ENCODE measurements around the gene BORCS6.
"Not testable (repeated sequence)": the region's sequence is repeated elsewhere in the genome, so short reads cannot be mapped to it uniquely, and the experiment has no call there.

The BORCS6 gene

DNA sequence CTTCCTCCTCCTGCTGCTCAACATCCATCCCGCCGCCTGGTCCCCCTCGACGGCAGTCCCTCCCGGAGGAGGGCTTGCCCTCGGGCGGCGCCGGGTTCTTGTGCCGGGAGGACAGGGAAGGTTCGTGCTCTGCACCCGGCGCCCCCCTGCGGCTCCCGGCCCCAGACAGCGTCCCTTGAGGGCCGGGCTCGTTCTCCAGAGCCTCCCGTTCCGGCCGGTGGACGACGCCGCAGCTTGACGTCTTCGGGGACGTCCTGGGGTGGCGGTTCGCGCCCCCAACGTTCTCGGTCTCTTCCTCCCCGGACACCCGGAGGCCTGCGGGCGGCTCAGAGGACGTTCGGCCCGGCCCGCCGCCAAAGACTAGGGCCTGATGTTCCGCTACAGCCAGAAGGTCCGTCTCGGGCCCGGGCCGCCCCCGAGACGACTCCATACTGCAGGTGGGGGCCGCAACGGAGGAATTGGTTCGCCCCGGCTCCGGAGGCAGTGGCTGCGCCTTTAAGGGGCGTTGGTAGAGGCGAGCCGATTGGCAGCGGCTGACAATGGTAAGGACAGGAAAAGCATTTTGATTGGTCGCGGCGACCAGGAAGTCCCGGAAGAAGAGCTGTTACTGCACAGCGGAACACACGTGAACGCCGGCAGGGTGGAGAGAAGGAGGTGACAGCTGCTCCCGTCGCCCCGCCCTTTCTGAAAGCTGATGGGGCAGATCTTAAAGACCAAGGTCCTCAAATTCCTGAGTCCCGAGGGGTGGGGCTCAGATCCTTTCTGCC is at the start of gene BORCS6:
Gene BORCS6 (minus strand): TSS at position 470 of the 767 bp plus-strand sequence. CDS start 40 bp downstream, at position 430.
- DNase-seq (ENCODE audit: low read depth) = peak; percentile 90

DNA sequence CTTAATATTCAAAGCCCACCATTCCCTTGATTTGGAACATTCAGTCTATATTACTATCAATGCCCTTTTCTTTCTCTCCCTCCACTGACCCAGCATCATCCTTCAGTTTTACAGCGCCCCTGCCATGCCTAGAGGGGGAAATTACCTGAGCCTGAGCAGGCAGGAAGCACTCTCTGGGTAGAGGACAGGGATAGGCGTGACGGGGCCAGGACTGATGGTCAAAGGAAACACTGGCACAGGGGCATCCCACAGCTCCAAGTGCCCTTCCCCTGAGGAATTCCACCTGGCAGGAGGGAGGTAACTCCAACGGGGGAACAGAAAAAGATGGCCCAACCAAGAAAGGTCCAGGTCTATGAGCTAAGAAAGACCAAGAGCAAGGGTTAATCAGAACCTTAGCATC is 47.9 kb upstream of the BORCS6 start:
- DNase-seq (ENCODE audit: low read depth) = no peak

DNA sequence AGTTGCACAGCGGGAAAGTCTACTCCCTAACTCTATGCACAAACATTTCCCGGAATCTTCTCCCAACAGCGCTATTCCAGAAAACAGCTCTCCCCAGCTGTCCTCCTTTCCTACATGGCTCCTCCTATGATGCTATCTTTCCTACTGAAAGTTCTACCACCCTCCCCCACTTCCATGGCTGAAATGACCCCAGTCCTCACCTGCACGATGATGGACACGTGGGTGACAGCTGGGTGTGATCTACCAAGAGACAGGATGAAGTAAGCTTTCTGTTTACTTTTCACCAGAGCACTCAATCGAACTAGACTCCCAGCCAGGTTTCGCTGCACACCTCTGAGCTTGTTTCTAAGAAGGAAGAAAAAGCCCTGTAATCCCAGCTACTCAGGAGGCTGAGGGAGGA is 47.2 kb upstream of the BORCS6 start:
- DNase-seq (ENCODE audit: low read depth) = no peak

DNA sequence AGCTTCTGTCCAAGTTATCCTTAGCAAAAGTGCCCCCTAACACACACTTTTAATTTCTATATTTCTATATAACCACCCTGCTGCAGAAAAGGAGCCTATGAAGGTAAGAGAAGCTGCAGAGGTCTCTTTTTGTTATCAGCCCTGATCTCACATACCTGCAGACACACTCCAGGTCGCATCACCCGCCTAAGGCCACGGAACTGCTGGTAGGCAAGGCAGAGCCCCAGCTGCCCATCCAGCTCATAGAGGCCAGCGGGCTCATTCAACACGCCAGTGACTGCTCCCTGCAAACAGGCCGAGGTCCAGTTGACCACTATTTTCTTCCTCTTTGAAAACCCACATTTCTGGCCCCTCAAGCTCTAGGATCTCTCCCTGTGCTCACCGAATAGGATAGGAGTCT is 45.7 kb upstream of the BORCS6 start:
- DNase-seq (ENCODE audit: low read depth) = no peak

DNA sequence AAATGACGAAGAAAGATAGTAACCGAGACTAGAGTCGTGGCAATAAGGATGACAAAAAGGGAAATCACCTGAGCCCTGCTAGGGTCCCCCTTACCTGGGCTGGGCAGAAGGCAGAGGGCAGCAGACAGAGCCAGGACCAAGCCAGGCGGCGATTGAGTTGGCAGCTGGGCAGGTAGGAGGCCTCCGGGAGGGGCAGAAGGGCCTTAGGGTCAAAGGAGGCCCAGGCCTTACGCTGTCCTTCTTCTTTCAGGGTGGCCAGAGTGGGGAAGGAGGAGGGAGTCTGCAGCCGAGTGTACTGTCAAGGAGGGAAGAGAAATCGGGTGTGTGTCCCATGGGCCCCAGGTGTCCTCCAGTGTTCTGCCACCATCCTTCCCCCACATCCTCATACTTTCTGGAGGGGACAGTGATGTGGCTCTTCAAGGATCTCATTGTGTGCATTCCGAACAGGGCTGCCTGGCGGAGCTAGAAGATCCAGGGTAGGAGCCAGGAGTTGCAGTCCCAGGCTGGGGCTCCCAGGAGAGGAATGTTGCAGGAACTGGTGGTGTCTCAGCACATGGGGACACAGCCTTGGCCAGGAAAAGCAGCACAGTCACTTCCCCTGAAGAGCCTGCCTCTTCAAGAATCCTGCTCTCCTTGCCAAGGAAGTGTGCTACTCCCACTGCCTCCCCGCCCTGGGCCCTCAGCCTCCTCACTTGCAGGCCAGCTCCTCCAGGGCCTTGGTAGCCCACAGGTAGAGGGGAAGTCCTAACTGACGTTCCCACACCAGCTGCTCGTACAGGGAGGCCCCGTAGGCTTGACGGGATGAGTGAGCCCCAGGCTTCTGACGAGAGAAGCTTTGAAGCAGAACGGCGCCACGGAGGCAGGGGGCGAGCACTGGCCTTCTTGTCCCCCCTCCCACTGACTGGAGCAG is 44.6 kb upstream of the BORCS6 start:
- no peak for DNase-seq (ENCODE audit: low read depth)

DNA sequence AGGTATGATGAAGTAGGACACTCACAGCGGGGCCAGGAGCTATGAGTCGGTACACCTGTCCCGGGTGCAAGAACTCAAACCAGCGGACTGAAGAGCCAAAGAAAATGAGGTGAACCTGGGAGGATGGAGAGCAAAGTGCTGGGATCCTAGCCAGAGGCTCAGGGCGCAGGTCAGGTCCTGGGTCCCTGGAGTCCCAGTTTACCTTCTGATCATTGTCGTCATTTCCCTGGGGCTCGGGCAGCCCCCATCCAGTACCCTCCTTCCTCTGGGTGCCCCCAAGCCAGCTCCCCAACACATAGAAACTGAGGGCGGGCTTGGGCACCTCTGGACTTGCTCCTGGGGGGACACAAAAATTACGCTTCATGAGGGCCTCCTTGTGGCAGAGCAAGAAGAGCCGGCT is 41.7 kb upstream of the BORCS6 start:
- DNase-seq (ENCODE audit: low read depth) = no peak

DNA sequence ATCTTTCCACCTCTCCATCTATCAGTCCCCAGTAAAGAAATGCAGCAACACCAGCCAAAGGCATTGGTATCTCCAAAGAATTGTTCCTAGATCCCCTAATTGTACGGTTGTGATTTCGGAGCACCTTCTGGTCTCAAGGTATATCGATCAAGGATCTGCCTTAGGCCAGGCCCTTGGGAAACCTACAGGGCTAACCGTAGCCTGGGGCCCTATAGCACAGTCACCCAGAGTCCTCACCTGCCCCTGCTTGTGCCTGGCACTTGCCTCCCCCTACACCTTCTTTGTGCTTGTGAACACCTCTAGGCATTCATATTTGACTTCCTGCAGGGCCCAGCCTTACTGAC is 37.2 kb upstream of the BORCS6 start:
- no peak for DNase-seq (ENCODE audit: low read depth)

DNA sequence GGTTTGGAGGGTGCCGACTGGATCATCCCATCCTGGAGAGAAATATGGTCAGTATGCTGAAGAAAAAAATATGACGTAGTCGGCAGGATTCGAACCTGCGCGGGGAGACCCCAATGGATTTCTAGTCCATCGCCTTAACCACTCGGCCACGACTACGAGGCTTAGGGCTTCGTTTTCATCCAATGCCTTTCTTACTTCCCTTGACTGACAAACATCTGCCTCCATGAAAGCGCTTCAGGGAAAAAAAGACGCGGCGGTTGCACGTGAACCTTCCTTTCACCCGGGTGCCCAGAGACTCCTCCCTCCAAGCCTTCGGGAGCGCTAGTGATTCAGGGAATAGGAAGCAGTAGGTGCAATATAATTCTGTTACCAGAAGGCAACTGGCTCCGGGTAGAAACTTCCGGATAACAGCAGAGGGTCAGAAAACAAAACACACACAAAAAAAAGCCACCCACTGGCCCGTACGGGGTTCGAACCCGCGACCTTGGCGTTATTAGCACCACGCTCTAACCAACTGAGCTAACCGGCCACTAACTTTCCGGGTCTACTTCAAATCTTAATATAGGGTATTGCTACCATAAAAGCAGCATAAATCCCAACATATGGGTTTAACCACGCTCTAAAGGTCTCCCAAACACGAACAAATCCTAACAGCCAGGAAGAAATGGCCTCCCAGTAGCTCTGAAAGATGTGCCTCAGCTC is 36.7 kb upstream of the BORCS6 start:
- no peak for DNase-seq (ENCODE audit: low read depth)

DNA sequence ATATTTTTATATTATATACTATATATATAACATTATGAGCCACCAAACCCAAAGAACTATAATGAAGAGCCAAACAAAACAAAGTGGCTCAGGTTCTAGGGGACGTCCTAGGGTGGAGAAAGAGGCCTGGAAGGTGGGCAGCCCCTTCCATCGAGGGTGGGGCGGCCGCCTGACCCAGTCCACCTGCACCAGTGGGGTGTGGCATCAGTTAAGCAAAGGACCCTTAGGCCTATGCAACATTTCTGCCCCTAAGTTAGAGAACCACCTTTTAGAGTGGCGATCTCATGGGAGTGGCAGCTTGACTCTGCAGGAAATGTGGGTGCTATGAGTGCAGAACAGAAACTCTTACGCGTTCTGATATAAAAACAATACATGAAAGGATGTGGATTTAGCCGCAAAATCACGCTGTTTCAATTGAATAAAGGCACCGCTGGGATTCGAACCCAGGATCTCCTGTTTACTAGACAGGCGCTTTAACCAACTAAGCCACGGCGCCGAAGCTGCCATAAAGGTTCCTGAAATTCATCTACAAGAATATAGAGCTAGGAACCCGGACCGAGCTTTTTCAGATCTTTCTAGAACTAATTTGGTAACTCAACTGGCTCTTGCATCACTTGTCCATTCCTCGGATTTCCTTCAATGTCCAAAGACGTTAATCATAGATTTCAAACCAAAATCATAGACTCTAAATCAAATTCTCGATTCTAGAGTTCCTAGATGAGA is 36.0 kb upstream of the BORCS6 start:
- peak; percentile 44 for DNase-seq (ENCODE audit: low read depth)

DNA sequence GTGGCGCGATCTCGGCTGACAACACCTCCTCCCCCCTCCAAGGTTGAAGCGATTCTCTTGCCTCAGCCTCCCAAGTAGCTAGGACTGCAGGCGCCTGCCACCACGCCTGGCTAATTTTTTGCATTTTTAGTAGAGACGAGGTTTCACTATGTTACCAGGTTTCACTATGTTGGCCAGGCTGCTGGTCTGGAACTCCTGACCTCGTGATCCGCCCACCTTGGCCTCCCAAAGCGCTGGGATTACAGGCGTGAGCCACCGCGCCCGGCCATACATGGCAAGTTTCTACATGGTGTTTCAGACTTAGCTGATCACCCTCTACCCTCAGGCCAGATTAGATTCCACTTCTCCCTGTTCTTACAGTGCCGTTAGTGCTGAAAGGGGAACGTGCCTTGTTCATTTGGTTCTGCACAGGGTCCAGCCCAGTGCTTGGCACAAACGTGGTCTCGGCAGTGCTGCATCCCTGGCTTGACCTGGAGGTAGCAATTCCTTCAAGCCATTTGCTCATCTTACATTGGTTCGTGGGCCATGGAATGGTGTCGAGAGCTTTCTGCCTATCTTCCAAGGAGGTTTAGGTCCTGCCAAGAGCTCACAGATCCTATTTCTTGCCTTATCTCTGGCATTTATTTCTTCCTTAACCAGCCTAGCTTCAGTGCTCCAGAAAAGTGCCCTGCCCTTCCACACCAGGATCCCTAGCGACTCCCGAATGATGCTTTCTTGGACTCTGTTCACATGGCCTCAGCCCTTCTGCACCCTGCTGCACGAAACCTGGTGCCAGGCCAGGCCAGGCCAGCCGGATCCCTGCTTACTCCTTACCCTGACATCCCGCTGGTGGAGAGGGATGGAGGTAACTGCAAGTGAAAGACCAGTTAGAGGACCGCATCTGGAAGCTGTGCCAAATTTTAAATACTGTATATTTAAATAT is 35.2 kb upstream of the BORCS6 start:
- no peak for DNase-seq (ENCODE audit: low read depth)

DNA sequence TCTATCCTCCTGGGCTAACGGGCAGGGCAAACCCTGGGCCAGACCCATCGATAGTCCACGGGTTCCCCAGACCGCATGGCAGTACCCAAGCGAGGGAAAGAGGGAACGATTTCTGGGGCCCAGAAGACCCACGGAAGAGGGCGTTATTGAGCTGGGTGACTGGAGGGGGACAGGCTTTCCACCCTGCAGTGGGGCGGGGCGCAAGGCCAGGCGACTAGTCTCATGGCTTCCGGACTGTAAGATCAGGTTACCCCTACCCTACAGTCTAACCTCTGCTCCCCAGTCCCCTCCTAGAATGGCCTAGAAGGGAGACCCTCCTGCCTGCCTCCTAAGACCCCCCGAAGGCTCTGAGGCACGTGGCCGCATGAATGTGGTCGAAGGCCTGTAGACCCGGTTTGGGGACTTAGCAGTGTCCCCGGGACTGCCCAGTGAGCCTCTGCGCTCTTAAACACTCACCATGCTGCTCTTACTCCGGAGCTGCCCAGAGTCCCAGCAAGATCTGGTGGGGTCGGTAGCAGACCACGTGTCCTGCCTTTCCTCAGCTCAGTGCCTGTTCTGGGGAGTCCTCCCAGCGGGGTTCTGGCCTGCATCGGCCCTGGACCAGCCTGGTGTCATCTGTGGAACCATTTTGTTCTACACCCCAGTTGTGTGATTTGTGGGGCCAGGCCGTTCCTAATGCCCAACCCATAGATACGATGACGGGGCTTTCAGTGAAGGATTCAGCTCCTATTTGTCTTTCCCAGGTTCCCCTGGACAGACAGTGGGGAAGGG is 33.6 kb upstream of the BORCS6 start:
- DNase-seq (ENCODE audit: low read depth) = no peak

DNA sequence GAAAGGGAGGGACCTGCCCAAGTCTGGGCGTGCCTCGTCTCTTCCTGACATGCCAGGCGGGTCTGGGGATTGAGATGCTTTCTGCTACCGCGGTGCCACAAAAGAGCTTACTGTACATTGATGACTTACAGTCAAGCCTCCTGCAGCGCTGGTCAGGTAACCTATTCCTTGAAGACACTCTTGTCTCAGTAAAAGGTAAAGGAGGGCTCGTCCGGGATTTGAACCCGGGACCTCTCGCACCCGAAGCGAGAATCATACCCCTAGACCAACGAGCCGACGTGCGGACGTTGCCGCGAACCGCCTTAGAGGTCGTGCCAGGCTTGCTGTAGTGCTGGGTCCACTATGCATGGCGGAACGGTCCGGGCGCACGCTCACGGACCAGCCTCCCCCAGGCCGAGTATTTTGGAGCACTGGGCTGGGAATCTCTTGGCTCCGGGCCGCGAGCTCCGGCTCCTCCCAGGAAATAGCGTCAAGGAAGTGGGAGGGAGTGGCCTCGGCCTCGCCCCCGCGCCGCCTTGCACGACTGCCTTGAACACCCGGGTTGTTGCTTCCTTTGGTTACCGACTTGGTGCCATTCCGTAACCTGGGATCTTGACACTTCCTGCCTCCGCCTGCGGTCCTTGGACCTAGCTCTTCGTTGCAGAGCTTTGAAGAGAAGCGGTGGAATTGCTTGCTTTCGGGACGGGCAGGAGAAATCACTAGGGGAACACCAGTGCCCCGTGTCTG is 32.8 kb upstream of the BORCS6 start:
- peak; percentile 79 for DNase-seq (ENCODE audit: low read depth)

DNA sequence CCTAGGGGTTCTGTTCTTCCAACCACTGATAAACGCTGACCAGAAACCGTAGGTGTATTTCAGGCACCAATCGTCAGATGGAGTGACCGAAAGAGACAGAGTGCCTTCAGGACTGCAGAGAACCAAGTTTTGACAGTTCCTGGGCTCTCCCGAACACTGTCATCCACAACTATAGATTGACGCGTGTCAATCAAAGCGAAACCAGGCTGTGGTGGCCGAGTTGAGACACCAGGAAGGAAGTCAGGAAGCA is 32.3 kb upstream of the BORCS6 start:
- no peak for DNase-seq (ENCODE audit: low read depth)

DNA sequence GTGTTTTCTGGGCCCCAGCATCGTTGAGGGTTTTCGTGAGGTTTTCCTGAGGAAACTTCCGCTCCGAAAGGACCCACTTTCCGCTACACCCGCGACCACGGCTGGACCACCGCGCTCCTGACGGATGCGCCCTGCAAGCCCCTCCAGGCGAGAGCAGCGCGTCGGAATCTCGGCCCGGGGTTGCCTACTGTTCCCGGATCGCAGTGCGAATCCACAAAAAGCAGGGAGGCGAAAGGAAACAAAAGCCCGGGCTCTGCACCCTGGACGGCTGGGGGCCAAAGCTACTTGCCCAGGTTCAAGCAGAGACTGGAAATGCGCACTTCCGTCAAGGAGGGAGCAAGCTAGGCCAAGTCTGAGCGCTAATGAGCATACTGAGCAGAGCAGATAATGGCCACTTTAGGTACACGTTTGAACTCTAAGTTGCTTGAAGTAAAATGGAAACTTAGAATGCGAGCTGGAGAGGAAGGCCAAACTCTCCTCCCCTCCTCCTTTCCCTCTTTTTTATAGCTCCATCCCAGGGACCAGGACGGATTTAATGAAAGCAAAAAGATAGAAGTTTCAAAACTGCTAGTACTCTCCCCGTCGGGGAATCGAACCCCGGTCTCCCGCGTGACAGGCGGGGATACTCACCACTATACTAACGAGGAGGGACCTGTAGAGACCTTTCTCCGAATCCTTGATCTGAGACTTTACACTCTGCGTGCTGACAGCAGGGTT is 31.8 kb upstream of the BORCS6 start:
- peak; percentile 75 for DNase-seq (ENCODE audit: low read depth)

DNA sequence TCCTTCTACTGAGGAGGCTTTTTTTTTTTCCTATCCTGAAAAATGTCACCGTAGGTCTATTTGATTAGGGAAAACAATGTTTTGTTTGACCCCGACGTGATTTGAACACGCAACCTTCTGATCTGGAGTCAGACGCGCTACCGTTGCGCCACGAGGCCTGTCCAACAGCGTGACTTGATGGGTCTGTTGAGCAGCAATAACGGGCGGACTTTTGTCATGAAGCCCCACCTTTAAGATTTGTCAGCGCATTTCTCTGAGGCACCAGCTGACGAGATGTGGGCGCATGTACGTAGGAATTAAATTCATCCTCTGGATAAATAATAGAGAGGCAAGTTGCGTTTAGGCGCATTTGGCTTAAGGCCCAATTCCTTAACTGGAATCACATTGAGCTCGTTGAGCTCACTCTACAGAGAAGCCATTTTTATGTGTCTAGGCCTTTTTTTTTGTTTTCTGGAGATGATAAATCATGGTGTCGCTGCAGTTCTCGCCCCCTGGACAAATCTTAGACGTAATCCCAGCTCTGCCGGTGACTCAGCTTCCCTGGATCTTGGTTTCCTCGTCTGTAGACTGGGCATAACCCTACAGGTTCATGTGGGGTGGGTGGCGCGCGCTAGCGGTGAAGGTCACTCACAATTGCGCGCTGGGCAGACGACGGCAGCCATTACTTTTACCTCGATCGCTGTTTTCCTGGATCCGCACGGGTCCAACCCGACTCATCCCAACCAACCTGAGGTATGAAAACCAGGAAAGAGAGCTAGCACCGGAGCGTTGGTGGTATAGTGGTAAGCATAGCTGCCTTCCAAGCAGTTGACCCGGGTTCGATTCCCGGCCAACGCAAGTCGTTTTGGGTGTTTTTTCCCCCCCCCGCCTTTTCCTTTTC is 31.0 kb upstream of the BORCS6 start:
- DNase-seq (ENCODE audit: low read depth) = peak; percentile 73

DNA sequence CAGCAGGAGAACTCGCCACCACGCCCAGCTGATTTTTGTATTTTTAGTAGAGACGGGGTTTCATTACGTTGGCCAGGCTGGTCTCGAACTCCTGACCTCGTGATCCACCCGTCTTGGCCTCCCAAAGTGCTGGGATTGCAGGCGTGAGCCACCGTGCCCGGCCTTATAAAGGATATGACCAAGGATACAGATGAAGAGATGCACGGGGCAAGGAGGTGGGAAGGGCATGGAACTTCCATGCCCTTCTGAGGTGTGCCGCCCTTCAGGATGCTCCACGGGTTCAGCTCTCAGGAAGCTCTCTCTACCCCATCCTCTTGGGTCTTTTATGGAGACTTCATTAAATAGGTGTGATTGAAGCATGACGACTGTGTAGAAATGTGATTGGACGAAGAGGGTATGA is 24.0 kb upstream of the BORCS6 start:
- DNase-seq (ENCODE audit: low read depth) = not testable (repeated sequence)

DNA sequence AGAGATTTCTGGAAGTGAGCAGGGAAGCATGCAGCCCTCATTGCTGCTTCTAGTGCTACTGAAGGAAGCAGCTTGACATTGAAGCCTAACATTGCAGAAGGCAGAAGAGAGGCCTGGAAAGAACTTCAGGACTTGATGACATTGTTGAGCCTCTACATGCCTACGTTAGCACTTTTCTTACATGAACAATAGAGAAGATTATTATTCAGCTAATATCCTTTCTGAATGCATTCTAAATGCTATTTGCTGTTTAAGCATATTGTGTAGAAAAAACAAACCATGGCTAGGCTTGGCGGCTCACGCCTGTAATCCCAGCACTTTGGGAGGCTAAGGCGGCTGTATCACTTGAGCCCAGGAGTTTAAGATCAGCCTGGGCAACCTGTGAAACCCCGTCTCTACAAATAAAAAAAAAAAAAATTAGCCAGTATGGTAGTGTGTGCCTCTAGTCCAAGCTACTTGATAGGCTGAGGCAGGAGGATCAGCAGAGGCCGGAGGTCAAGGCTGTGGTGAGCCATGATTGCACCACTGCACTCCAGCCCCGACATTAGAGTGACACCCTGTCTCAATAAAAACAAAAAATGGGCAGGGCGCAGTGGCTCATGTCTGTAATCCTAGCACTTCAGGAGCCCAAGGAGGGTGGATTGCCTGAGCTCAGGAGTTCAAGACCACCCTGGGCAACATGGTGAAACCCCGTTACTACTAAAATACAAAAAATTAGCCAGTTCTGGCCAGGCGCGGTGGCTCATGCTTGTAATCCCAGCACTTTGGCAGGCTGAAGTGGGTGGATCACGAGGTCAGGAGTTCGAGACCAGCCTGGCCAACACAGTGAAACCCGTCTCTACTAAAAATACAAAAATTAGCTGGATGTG is 22.6 kb upstream of the BORCS6 start:
- DNase-seq (ENCODE audit: low read depth) = no peak

All from activated T-helper 1 cell treated with Interleukin-2 at 50 U/mL for 16 hours (primary cell).